GM21737 (cell line): Measurements from ENCODE around the gene POMGNT2.
"Not testable (repeated sequence)": the region's sequence is repeated elsewhere in the genome, so short reads cannot be mapped to it uniquely, and the experiment has no call there.

Source experiments
- ATAC-seq: cut with Tn5 transposase; IDR thresholded peaks from one replicate; pipeline ENCODE4 v1.9.1; 2021; ENCODE audit warnings: mild to moderate bottlenecking, moderate library complexity; ENCODE audit not compliant: unreplicated experiment

POMGNT2 gene

DNA sequence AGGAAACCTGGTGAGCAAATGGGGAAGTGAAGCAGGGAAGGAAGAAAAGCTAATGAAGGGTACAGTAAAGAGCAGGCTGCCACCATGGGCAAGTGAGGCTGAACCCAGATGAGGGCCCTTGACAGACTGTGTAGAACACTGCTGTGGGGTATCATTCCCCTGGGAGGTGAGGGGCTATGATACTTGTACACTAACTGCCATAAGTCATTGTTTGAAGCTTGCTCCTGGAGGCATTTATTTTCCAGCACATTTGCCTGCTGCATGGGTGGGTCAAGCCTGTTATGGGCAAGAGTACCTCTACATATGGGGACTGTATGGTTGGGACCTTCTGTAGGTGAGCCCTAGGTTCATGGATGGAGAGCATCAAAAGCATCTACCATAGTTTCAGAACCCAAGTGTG lies 57.4 kb downstream of the POMGNT2 start:
- no peak for ATAC-seq

GRCh38 chr3:43046583-43046982 lies 59.3 kb downstream of the POMGNT2 start:
- ATAC-seq, result no peak

DNA sequence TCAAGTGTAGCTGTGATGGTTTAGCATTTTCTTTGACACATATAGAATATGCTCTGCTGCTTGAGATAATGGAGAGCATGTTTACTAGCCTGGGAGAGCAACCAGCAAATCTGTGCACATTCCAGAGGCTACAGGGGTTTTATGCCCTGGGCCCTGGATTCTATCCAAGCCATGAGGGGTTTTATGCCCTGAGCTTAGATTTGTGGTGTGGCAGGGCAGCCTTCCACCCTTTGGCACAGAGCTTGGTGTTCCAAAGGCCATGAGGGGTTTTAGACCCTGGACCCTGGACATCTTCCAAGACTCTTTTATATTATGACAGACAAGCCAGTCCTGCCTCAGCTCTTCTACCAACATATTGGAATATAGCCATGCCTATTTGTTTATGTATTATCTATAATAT lies 60.8 kb downstream of the POMGNT2 start:
- not testable (repeated sequence) for ATAC-seq

- no peak for ATAC-seq
Observed at GRCh38 chr3:43043793-43044192, 62.1 kb downstream of the POMGNT2 start.

GRCh38 chr3:43043071-43043766 lies 62.7 kb downstream of the POMGNT2 start:
- no peak for ATAC-seq

DNA sequence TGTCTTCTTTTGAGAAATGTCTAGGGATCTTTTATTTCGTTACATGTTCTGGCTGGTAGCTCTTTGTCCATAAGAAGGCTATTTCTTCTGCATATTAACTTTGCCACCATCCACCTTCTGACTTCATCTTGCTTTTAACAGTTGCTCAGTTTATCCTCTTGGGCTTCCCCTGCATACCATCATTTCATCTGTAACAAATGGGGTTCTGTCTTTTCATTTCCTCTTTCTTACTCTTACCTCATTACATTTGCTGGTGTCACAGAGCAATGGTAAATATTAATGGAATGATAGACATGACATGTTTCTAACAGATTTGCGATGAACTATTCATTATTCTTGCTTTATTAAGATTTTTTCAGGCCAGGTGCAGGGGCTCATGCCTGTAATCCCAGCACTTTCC lies 64.4 kb downstream of the POMGNT2 start:
- ATAC-seq, result no peak

DNA sequence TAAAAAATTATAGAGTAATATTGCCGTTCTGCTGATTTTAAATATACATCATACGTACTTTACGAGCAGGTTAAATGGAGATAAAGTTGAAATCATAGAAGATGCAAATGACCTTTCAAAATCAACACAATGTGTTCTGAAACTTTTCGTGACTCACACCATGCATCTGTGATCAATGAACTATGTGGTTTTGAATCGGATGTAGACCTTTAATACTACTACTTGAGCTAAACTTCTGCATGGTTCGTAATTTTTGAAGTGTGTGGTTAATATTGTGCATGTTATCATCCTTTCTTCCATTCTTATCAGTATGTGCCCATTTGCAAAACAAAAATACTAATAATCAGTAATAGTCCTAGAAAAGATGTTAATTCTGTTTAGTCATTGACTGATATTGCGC lies 67.9 kb downstream of the POMGNT2 start:
- ATAC-seq, result no peak

- no peak for ATAC-seq
Observed at GRCh38 chr3:43036621-43037423, 69.1 kb downstream of the POMGNT2 start.

GRCh38 chr3:43035801-43036365 lies 70.0 kb downstream of the POMGNT2 start:
- no peak for ATAC-seq

DNA sequence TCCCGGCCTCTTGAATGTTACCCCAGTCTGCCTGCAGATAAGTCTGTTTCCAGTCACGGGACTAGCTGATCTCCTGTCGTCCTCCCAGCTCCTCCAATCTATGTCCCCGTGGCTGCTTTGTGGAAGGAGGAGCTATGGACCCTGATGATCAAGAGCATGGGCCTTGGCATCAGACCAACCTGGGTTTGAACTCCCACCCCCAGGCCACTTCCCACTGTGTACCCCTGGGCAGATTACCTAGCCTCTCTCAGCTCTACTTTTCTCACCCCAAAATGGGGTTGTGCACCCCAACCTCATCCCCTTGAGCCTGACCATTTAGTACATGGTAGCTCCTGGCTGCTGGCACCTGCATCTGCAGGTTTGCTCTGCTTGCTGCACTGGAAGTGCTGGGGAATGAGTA lies 71.0 kb downstream of the POMGNT2 start:
- no peak for ATAC-seq

GRCh38 chr3:43034200-43034599 lies 71.7 kb downstream of the POMGNT2 start:
- no peak for ATAC-seq

DNA sequence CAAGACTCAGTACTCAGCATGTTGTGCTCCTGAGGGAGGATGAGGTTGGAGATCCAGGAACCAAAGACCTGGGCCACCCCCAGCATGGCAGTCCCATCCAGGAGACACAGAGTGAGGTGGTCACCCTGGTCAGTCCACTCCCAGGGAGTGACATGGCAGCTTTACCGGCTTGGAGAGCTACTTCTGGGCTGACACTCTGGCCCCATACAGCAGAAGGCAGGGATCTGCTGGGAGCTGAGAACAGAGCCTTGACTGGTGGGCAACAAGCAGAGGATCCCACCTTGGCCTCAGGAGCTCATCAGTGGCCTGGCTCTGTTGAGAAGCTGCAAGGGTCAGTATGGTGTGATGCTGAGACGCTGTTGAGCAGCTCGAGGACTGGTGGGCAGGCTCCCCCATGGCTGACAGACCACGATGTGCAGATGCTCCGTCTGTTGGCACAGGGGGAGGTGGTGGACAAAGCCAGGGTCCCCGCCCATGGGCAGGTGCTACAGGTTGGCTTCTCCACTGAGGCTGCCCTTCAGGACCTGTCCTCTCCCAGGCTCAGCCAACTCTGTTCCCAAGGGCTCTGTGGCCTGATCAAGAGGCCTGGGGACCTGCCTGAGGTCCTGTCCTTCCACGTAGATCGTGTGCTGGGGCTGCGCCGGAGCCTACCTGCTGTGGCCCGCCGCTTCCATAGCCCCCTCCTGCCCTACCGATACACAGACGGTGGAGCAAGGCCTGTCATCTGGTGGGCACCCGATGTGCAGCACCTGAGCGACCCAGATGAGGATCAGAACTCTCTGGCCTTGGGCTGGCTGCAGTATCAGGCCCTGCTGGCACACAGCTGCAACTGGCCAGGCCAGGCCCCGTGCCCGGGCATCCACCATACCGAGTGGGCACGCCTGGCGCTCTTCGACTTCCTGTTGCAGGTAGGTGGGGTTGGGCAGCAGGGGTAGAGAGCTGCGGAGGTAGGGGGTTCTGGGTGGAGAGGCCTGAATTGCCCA lies 72.9 kb downstream of the POMGNT2 start:
- ATAC-seq, result no peak

- ATAC-seq, result no peak
Observed at GRCh38 chr3:43031889-43032545, 73.9 kb downstream of the POMGNT2 start.

DNA sequence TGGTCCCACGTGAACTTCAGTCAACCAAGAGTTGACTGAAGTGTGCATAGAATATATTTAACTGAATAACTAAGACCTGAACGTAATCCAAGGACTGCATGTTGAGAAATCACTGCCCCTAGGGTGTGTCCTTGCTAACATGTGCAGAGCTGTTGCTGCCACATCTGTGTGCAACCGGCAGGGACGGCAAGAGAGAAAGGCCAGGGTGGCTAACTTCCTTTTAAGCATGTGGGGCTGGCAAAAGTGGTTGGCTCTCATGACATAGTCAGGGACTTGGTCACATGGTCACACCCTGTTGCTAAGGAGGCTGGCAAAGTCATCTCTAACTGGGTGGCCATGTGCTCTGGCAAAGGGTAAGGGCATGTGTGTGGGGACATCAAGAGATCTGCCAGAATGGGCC lies 74.4 kb downstream of the POMGNT2 start:
- ATAC-seq, result no peak

DNA sequence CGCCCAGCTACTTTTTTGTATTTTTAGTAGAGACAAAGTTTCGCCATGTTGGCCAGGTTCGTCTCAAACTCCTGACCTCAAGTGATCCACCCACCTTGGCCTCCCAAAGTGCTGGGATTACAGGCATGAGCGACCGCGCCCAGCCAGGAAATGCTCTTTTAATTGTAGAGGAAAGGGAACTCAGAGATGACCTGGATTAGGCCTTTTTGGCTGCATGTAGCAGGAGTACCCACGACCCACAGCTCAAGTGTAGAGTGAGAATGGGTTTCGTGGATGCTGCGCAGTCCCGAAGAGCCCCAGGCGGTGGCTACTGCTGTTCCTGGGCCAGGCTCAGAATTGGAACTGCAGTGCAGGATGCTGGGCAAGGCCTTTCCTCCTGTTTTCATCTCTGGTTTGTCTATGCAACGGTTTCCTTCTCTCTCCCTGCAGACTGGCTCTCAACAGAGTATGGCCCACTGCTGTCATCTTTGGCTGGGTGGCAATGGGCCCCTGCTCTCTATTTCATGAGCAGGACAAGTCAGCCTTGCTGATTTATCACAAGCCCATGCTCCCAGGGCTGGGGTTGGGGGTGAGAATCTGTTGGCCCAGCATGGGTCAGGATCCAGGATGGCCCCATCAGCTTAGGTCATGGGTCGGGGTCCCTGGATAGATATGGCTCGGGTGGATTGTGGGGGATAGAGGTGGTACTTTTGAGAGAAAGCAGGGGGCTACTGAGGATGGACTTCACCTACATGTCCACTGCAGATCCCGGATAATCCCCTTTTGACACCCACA lies 75.5 kb downstream of the POMGNT2 start:
- no peak for ATAC-seq
